Neural crest cell (in vitro differentiated cells): ENCODE data around the gene SLC30A3. TPM values are rescaled to one million over a fixed set of nuclear protein-coding genes. Genes with fewer than 3 reads are reported as not detected.
A peak's percentile ranks its signal among the peaks of the same experiment; 100 is the strongest.

Source experiments
- DNase-seq: peaks from one replicate; pipeline ENCODE4 v3.0.0; 2021; ENCODE audit warnings: low read depth, mixed read lengths, low spot score
- H3K27ac Mint-ChIP-seq: one replicate; pipeline ENCODE4 v1.8.0; 2021; ENCODE audit warnings: mild to moderate bottlenecking, mixed read lengths; ENCODE audit not compliant: unreplicated experiment
- H3K27me3 Mint-ChIP-seq: 2 replicates; pipeline ENCODE4 v1.8.0; 2021; ENCODE audit warnings: low read depth, mild to moderate bottlenecking, mixed read lengths
- H3K36me3 Mint-ChIP-seq: 2 replicates; pipeline ENCODE4 v1.8.0; 2021; ENCODE audit warnings: low read depth, mild to moderate bottlenecking, mixed read lengths
- H3K4me1 Mint-ChIP-seq: 2 replicates; pipeline ENCODE4 v1.8.0; 2021; ENCODE audit warnings: mixed read lengths
- H3K4me3 Mint-ChIP-seq: one replicate; pipeline ENCODE4 v1.8.0; 2021; ENCODE audit warnings: mild to moderate bottlenecking, mixed read lengths
- H3K9me3 Mint-ChIP-seq: 2 replicates; pipeline ENCODE4 v1.8.0; 2021; ENCODE audit warnings: mixed read lengths
- total RNA-seq: library from RNA; stranded (reverse); gene quantifications from 2 replicates; pipeline ENCODE4 v1.2.1, GENCODE V29; 2021
- TF ChIP-seq, protein P1 (sequence below): fragments of 200-600 bp; sonication (generic); conservative IDR thresholded peaks from 2 replicates; pipeline ENCODE4 v1.5.0; 2021; ENCODE audit warnings: antibody characterized with exemption, mild to moderate bottlenecking

The SLC30A3 gene
- total RNA-seq, 1 donor from 2014 or later: 0.93 TPM

GRCh38 chr2:27212626-27213471, 50.0 kb downstream of the SLC30A3 start:
- H3K27me3 Mint-ChIP-seq: no peaks in the 10 kb centered on the region
- TF ChIP-seq, protein P1, sequence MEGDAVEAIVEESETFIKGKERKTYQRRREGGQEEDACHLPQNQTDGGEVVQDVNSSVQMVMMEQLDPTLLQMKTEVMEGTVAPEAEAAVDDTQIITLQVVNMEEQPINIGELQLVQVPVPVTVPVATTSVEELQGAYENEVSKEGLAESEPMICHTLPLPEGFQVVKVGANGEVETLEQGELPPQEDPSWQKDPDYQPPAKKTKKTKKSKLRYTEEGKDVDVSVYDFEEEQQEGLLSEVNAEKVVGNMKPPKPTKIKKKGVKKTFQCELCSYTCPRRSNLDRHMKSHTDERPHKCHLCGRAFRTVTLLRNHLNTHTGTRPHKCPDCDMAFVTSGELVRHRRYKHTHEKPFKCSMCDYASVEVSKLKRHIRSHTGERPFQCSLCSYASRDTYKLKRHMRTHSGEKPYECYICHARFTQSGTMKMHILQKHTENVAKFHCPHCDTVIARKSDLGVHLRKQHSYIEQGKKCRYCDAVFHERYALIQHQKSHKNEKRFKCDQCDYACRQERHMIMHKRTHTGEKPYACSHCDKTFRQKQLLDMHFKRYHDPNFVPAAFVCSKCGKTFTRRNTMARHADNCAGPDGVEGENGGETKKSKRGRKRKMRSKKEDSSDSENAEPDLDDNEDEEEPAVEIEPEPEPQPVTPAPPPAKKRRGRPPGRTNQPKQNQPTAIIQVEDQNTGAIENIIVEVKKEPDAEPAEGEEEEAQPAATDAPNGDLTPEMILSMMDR: no peak
- peak overlapping the region; percentile 98 for H3K27ac Mint-ChIP-seq
- peaks cover 50% of the 10 kb centered on the region for H3K4me1 Mint-ChIP-seq
- H3K9me3 Mint-ChIP-seq: no peaks in the 10 kb centered on the region
- peak overlapping the region; percentile 98 for H3K4me3 Mint-ChIP-seq
- DNase-seq: peak; percentile 2
- peaks cover 14% of the 10 kb centered on the region for H3K36me3 Mint-ChIP-seq

DNA sequence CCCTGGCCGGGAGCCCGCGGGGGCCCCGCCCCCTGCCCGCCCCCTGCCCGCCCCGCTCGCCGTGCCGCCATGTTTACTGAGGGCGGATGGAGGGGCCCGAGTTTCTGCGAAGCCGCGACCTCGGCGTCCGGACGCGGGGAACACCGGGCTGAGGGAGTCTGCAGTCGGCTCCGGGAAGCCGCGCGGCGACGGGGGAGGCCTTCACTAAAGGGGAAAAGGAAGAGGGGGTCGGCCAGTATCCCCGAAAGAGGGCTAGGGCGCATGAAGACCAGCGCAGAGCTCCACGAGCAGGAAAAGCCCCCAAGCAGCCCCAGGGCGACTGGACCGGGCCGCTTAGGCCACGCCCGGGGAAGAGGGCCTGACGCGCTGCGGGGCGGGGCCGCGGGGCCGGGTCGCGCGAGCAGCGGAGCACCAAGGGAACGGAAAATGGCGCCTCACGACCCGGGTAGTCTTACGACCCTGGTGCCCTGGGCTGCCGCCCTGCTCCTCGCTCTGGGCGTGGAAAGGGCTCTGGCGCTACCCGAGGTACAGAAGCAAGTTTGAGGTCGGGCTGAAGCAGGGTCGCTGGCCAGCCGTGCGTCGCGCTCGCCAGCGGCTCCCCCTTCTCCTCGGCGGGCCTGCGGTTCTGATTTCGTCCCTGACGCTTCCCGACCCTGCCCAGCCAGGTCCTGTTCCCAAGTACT, 50.8 kb downstream of the SLC30A3 start, which contains the start of the genes ATRAID and SLC5A6:
Gene ATRAID (plus strand): TSS at position 99 of the 683 bp plus-strand sequence. CDS start 328 bp downstream, at position 427.
Gene SLC5A6 (minus strand): TSS at position 326 of the 683 bp plus-strand sequence. CDS start 4,618 bp downstream, outside the sequence.
- Mint-ChIP-seq H3K27ac (peak within 1 kb of the TSS; percentile 98), H3K27me3 (no peaks in the 10 kb centered on the region), H3K36me3 (peaks cover 15% of the 10 kb centered on the region), H3K9me3 (no peaks in the 10 kb centered on the region), H3K4me1 (peaks cover 44% of the 10 kb centered on the region), H3K4me3 (peak within 1 kb of the TSS; percentile 98)
- peak; percentile 76 for DNase-seq
- TF ChIP-seq, protein P1: no peak

GRCh38 chr2:27211241-27211942, 51.5 kb downstream of the SLC30A3 start:
- H3K4me3 Mint-ChIP-seq: peak overlapping the region; percentile 98
- peak overlapping the region; percentile 96 for H3K27ac Mint-ChIP-seq
- DNase-seq: peak; percentile 35
- H3K27me3 Mint-ChIP-seq: no peaks in the 10 kb centered on the region
- TF ChIP-seq, protein P1: no peak
- H3K9me3 Mint-ChIP-seq: no peaks in the 10 kb centered on the region
- peaks cover 37% of the 10 kb centered on the region for H3K4me1 Mint-ChIP-seq
- peaks cover 12% of the 10 kb centered on the region for H3K36me3 Mint-ChIP-seq

DNA sequence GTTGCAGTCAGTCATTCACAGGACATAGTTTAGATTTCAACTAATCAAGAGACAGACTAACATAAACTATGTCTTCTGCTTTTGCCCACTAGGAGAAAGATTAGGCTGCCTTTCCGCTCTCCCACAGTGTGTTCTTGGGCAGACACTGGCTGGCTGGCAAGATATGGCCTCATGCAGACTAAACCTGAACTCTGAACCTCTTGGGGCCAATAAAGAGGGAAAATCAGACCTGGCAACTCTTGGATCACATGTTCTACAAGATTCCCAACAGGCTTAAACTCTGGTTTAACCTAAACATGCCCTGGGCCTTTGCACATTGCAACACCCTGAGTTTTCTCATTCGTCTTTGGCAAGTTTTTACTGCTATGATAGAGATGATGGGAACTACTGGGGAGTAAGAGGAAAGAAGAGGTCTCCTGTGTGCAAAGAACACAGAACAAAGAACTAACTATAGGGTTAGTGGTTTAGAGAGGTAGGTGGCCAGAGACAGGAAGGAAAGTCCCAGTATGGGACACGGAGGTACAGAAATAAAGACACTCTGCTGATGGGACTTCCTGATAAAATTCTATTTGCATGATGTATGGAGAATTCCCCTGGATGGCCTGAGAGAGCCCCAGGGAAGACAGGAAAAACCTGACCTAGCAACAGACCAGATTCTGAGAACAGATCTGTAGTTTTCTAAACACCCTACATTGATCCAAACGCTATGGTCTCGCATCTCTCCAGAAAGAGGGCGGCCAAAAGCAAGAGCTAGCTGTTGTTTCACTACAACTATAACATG, 53.0 kb downstream of the SLC30A3 start:
- TF ChIP-seq, protein P1: no peak
- Mint-ChIP-seq H3K36me3 (peaks cover 13% of the 10 kb centered on the region), H3K27ac (no peak overlapping the region), H3K27me3 (no peaks in the 10 kb centered on the region), H3K9me3 (no peaks in the 10 kb centered on the region), H3K4me3 (peak overlapping the region; percentile 78), H3K4me1 (peaks cover 37% of the 10 kb centered on the region)
- DNase-seq: no peak
